ENCODE measurements around the gene TFIP11. TPM values are rescaled to one million over a fixed set of nuclear protein-coding genes. Genes with fewer than 3 reads are reported as not detected.
A peak's percentile ranks its signal among the peaks of the same experiment; 100 is the strongest.

The TFIP11 gene
- total RNA-seq, 4 donors from 2014 or later: 20.3 to 38.3 (median 21.6) TPM

DNA sequence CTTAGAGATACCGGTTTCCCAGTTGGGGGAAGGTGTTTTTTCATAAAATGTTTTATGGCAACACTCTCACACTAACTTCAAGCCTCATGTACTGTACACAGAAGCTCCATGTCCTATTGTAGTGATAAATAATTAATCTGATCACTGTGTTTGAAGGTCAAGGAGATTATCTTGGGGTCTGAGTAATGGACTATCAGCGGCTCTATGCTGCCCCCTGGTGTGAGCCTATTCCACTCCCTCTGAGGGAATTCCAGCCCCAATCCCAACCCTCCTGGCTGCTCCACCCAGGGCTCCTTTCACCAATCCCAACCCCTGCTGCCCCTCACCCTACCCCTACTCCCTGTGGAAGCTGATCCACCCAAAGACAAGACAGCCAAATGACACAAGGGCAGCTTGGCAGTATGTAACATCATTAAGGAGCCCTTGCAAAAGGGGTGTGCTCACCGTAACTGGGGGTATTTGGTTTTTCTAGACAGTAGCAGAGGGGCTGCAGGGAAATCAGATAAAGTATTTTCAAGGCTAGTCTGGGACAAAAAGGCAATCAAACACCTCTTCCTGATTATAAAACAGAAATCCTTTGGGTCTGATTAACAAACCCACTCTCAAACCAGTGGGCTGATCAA, 51.0 kb downstream of the TFIP11 start:
- Histone ChIP-seq H3K27ac (no peak overlapping the region), H3K4me1 (peaks cover 0 to 5% (median 0%) of the 10 kb centered on the region in 3 donors), H3K36me3 (peaks cover 0 to 98% of the 10 kb centered on the region in 2 donors), H3K4me3 (no peak overlapping the region), H3K9me3 (no peaks in the 10 kb centered on the region), H3K27me3 (no peaks in the 10 kb centered on the region)
- peak; percentile 48 for ATAC-seq
- TF ChIP-seq, protein P1, sequence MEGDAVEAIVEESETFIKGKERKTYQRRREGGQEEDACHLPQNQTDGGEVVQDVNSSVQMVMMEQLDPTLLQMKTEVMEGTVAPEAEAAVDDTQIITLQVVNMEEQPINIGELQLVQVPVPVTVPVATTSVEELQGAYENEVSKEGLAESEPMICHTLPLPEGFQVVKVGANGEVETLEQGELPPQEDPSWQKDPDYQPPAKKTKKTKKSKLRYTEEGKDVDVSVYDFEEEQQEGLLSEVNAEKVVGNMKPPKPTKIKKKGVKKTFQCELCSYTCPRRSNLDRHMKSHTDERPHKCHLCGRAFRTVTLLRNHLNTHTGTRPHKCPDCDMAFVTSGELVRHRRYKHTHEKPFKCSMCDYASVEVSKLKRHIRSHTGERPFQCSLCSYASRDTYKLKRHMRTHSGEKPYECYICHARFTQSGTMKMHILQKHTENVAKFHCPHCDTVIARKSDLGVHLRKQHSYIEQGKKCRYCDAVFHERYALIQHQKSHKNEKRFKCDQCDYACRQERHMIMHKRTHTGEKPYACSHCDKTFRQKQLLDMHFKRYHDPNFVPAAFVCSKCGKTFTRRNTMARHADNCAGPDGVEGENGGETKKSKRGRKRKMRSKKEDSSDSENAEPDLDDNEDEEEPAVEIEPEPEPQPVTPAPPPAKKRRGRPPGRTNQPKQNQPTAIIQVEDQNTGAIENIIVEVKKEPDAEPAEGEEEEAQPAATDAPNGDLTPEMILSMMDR (IDR thresholded peaks at IDR 0.05): peak in 3 of 4 experiments; percentile 42 to 76 (median 62)
- TF ChIP-seq EP300 (IDR thresholded peaks at IDR 0.05): no peak
- WGBS, 2 donors (ENCODE audit: low coverage in 1 of 2): 25 to 33% methylated on average over 3 of the region's 3 CpGs

DNA sequence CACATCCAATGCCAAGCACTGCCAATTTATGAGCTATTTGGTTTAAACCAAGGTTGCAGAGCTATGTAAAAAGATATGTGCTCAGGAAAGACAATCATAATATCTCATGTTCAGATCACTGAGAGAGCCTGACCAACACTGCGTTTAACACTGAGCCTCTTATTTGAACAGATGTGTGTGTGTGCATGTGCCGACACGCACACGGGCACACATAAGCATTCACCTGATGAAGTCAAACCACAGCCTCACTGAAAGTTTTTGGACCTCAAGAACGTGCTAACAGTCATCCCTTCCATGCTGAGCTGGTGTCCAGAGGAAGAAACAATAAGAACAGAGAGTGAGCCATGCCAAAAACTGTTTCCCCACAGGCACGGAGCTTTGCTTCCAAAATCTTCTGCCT, 52.1 kb downstream of the TFIP11 start:
- H3K9me3 ChIP-seq: no peaks in the 10 kb centered on the region
- peaks cover 0 to 96% of the 10 kb centered on the region in 2 donors for H3K36me3 ChIP-seq
- WGBS, 2 donors (ENCODE audit: low coverage in 1 of 2): 64 to 83% methylated on average over 6 of the region's 6 CpGs
- H3K4me3 ChIP-seq: no peak overlapping the region
- no peaks in the 10 kb centered on the region for H3K27me3 ChIP-seq
- peaks cover 0 to 5% (median 0%) of the 10 kb centered on the region in 3 donors for H3K4me1 ChIP-seq
- ATAC-seq: no peak
- no peak overlapping the region for H3K27ac ChIP-seq
- TF ChIP-seq, protein P1 (IDR thresholded peaks at IDR 0.05): no peak
- TF ChIP-seq EP300 (IDR thresholded peaks at IDR 0.05): no peak

DNA sequence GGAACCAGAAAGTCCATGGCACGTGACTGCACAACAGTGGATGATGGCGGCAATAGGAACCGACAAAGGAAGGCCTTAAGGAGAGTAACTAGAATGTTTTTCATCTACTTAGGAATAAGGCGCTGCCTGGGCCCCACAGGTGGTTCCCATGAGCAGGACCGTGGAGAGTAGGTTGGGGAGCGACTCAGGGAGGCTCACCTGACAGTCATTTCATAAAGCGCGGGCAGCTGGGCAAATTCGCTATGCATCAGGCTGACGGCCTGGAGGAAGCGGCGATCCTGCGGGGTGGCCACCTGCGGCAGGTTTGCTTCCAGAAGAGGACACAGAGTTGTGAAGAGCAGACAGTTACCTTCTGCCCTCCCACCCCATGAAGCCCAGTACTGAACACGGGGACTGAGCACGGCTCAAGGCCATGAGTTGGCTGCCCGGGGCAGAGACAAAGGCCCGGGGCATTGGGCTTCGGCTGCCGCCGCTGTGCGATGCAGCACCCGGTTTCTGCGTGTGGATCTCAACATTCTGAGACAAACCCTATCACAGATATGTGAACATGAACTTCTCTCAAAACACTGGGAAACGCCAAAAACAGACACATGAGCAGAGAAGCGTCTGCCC, 54.5 kb downstream of the TFIP11 start:
- TF ChIP-seq POLR2AphosphoS5 (IDR thresholded peaks at IDR 0.05) (no peak), POLR2A (IDR thresholded peaks at IDR 0.05) (no peak), EP300 (IDR thresholded peaks at IDR 0.05) (no peak)
- TF ChIP-seq, protein P1 (IDR thresholded peaks at IDR 0.05): no peak
- peaks cover 0 to 90% of the 10 kb centered on the region in 2 donors for H3K36me3 ChIP-seq

DNA sequence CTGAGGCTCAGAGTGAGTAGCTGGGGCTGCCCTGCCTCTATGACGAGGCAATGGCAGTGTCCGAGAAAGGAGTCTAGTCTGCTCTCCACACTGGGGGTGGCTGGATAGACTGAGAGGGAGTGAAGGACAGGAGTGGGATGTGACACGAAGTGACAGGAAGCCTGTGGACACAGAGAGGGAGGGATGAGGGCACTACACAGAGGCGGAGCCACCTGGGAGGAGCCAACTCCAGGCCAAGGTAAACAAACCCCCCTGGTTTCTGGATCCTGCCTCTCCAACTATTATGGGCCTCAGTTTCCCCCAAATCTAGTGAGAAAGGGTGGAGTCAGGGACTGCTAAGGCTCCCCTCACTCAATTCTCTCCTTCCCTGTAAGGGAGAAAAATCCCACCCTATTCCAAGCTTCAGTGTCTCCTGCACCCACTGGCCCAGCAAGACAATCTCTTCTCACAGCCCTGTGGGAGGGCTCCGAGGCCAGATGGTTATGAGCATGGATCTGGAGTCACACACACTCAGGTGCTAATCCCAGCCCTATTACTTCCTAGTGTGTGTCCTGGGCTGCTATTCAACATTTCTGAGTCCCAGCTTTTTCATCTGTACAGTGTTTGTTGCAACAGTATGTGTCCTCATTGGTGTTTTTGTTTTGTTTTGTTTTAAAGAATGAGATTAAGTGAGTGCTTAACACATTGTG, 58.3 kb downstream of the TFIP11 start:
- Histone ChIP-seq H3K36me3 (peaks cover 0 to 82% of the 10 kb centered on the region in 2 donors), H3K27ac (no peak overlapping the region), H3K27me3 (no peaks in the 10 kb centered on the region), H3K4me3 (no peak overlapping the region), H3K4me1 (peaks cover 0 to under 1% (median 0%) of the 10 kb centered on the region in 3 donors), H3K9me3 (no peaks in the 10 kb centered on the region)
- TF ChIP-seq, protein P1 (IDR thresholded peaks at IDR 0.05): no peak
- TF ChIP-seq POLR2AphosphoS5 (IDR thresholded peaks at IDR 0.05) (no peak), EP300 (IDR thresholded peaks at IDR 0.05) (no peak), POLR2A (IDR thresholded peaks at IDR 0.05) (no peak)
- 83% methylated on average over 2 of the region's 5 CpGs; no CpG with 5 or more reads in 1 of the 2 donors for WGBS, 2 donors (ENCODE audit: low coverage in 1 of 2)
- no peak for ATAC-seq

More for the DNA sequence above, 54.5 kb downstream of the TFIP11 start:
- Histone ChIP-seq H3K9me3 (no peaks in the 10 kb centered on the region), H3K27me3 (no peaks in the 10 kb centered on the region), H3K4me3 (no peak overlapping the region), H3K4me1 (peaks cover 0 to 5% (median 0%) of the 10 kb centered on the region in 3 donors), H3K27ac (no peak overlapping the region)
- 96 to 100% methylated on average over 3 to 16 of the region's 26 CpGs for WGBS, 2 donors (ENCODE audit: low coverage in 1 of 2)
- no peak for ATAC-seq
